B cell (primary cell): ENCODE measurements around the gene GALNT4.

Experiments used
- EZH2 ChIP-seq: IDR thresholded peaks from 2 replicates; pipeline ENCODE4 v1.6.1; 2012; ENCODE audit warnings: borderline replicate concordance, low read depth, mild to moderate bottlenecking, moderate library complexity, low read length; ENCODE audit not compliant: insufficient read depth, poor library complexity, severe bottlenecking
- TF ChIP-seq, protein P1 (sequence below): fragments of 200-600 bp; IDR thresholded peaks from one replicate; pipeline ENCODE4 v1.8.0; 2022; ENCODE audit warnings: antibody characterized with exemption, mild to moderate bottlenecking

- TF ChIP-seq, protein P1, sequence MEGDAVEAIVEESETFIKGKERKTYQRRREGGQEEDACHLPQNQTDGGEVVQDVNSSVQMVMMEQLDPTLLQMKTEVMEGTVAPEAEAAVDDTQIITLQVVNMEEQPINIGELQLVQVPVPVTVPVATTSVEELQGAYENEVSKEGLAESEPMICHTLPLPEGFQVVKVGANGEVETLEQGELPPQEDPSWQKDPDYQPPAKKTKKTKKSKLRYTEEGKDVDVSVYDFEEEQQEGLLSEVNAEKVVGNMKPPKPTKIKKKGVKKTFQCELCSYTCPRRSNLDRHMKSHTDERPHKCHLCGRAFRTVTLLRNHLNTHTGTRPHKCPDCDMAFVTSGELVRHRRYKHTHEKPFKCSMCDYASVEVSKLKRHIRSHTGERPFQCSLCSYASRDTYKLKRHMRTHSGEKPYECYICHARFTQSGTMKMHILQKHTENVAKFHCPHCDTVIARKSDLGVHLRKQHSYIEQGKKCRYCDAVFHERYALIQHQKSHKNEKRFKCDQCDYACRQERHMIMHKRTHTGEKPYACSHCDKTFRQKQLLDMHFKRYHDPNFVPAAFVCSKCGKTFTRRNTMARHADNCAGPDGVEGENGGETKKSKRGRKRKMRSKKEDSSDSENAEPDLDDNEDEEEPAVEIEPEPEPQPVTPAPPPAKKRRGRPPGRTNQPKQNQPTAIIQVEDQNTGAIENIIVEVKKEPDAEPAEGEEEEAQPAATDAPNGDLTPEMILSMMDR, result peak; percentile 81
- no peak for TF ChIP-seq EZH2
Measured at GRCh38 chr12:89529738-89530137, 5.1 kb upstream of the GALNT4 start.
